EH (cell line): ENCODE results near the gene SCN4B.

Experiments
- DNase-seq: peaks from one replicate; pipeline ENCODE4 v3.0.0-alpha.2; 2015; ENCODE audit warnings: low read depth

The SCN4B gene

GRCh38 chr11:118174006-118174567 is 21.5 kb upstream of the SCN4B start:
- no peak for DNase-seq

- no peak for DNase-seq
Measured at GRCh38 chr11:118172356-118172755, 19.7 kb upstream of the SCN4B start.

- peak; percentile 56 for DNase-seq
Measured at GRCh38 chr11:118171269-118172062, 18.8 kb upstream of the SCN4B start.

GRCh38 chr11:118170882-118171268 is 18.3 kb upstream of the SCN4B start:
- no peak for DNase-seq

- DNase-seq: no peak
Measured at GRCh38 chr11:118170231-118170630, 17.6 kb upstream of the SCN4B start.

- no peak for DNase-seq
Measured at GRCh38 chr11:118169300-118170140, 16.9 kb upstream of the SCN4B start.

- no peak for DNase-seq
Measured at GRCh38 chr11:118168751-118169150, 16.1 kb upstream of the SCN4B start.

- no peak for DNase-seq
Measured at GRCh38 chr11:118168316-118168715, 15.7 kb upstream of the SCN4B start.

- no peak for DNase-seq
Measured at GRCh38 chr11:118167906-118168305, 15.3 kb upstream of the SCN4B start.

GRCh38 chr11:118167253-118167652 is 14.6 kb upstream of the SCN4B start:
- no peak for DNase-seq

- no peak for DNase-seq
Measured at GRCh38 chr11:118166641-118167040, 14.0 kb upstream of the SCN4B start.

- DNase-seq: no peak
Measured at GRCh38 chr11:118164885-118165284, 12.3 kb upstream of the SCN4B start.

GRCh38 chr11:118163494-118163893 is 10.9 kb upstream of the SCN4B start:
- no peak for DNase-seq

- no peak for DNase-seq
Measured at GRCh38 chr11:118162846-118163245, 10.2 kb upstream of the SCN4B start.

- DNase-seq: no peak
Measured at GRCh38 chr11:118161786-118162185, 9.2 kb upstream of the SCN4B start.

- DNase-seq: no peak
Measured at GRCh38 chr11:118157186-118157895, 4.7 kb upstream of the SCN4B start.

GRCh38 chr11:118156531-118157185 is 4.0 kb upstream of the SCN4B start:
- no peak for DNase-seq

GRCh38 chr11:118155776-118156530 is 3.3 kb upstream of the SCN4B start:
- no peak for DNase-seq

- no peak for DNase-seq
Measured at GRCh38 chr11:118154641-118155040, 2.0 kb upstream of the SCN4B start.

GRCh38 chr11:118153976-118154375 is 1.4 kb upstream of the SCN4B start:
- DNase-seq: no peak

- no peak for DNase-seq
Measured at GRCh38 chr11:118153516-118153915, 893 bp upstream of the SCN4B start.
